OCI-LY3 (cell line): ENCODE results near the gene PLCXD1.
"Not testable (repeated sequence)": the region's sequence is repeated elsewhere in the genome, so short reads cannot be mapped to it uniquely, and the experiment has no call there.

Experiments used
- H2AFZ ChIP-seq: fragments of 200-600, 300-600 bp; shearing (Covaris generic); 2 replicates; pipeline ENCODE4 v1.6.0; 2014; ENCODE audit warnings: antibody characterized with exemption, low read depth, low read length
- H3K27ac ChIP-seq: fragments of 200-600, 300-600 bp; sonication (generic); 2 replicates; pipeline ENCODE4 v1.5.1; 2014; ENCODE audit warnings: mild to moderate bottlenecking, low read length, moderate library complexity, mixed read lengths
- H3K27me3 ChIP-seq: fragments of 200-600, 300-600 bp; sonication (generic); 2 replicates; pipeline ENCODE4 v1.6.1; 2014; ENCODE audit warnings: low read depth, low read length, mixed read lengths
- H3K36me3 ChIP-seq: fragments of 200-600, 300-600 bp; sonication (generic); replicated peaks from 2 replicates; pipeline ENCODE3; 2014; ENCODE audit warnings: low read depth, low read length, mixed read lengths
- H3K4me1 ChIP-seq: fragments of 300-600, 200-600 bp; sonication (generic); 2 replicates; pipeline ENCODE4 v1.6.1; 2014; ENCODE audit warnings: low read length, mixed read lengths
- H3K4me2 ChIP-seq: fragments of 200-600, 300-600 bp; sonication (generic); 2 replicates; pipeline ENCODE4 v1.6.1; 2014; ENCODE audit warnings: low read length, mixed read lengths
- H3K4me3 ChIP-seq: fragments of 300-600, 200-600 bp; sonication (generic); 2 replicates; pipeline ENCODE4 v1.5.1; 2014; ENCODE audit warnings: antibody characterized with exemption, mild to moderate bottlenecking, low read length, moderate library complexity
- H3K79me2 ChIP-seq: fragments of 300-600, 200-600 bp; shearing (Covaris generic); 2 replicates; pipeline ENCODE4 v1.6.1; 2014; ENCODE audit warnings: mild to moderate bottlenecking, low read length, mixed read lengths
- H3K9ac ChIP-seq: fragments of 300-600, 200-600 bp; shearing (Covaris generic); 2 replicates; pipeline ENCODE4 v1.6.0; 2014; ENCODE audit warnings: mild to moderate bottlenecking, low read length, moderate library complexity
- H3K9me3 ChIP-seq: fragments of 200-600, 300-600 bp; shearing (Covaris generic); 2 replicates; pipeline ENCODE4 v1.6.1; 2014; ENCODE audit warnings: low read length, mixed read lengths; ENCODE audit not compliant: insufficient read depth
- H4K20me1 ChIP-seq: fragments of 200-600, 300-600 bp; sonication (generic); 2 replicates; pipeline ENCODE4 v1.6.1; 2016; ENCODE audit warnings: low read length, mixed read lengths; ENCODE audit not compliant: insufficient read depth
- CTCF ChIP-seq: fragments of 200-600, 300-600 bp; sonication (generic); IDR thresholded peaks from 2 replicates; pipeline ENCODE4 v1.5.1; 2014; ENCODE audit warnings: antibody characterized with exemption, low read length, low read depth
- EZH2phosphoT487 ChIP-seq: fragments of 200-600 bp; shearing (Covaris generic); IDR thresholded peaks from 2 replicates; pipeline ENCODE4 v1.6.1; 2018; ENCODE audit warnings: antibody characterized with exemption, mixed run types, low read depth

The PLCXD1 gene

DNA sequence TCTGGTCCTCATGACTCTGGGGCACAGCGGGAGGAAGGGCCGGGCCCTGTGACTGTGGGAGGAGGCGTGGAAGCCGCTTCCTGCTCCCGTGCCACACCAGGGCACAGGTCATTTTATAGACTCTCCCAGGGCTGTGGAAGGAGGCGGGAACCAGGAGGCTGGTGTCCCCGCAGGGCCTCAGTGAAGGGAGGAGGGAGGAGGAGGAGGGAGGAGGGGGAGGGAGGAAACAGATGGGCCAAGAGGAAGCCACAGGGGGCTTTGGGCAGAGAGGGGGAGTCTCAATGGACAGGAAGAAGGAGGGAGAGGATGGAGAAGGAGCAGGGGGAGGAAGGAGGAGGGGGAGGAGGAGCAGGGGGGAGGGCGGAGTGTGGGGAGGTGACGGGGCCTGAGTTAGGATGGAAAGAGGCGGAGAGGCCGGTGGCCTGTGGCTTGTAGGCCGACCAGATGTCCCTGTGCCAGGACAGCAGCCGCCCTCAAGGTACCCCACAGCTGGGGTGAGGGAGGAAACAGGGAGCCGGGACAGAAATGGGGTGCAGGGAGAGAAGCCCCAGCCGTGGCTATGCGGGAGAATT lies 6.2 kb upstream of the PLCXD1 start:
- Histone ChIP-seq H2AFZ (no peak overlapping the region), H4K20me1 (no peaks in the 10 kb centered on the region), H3K4me3 (no peak overlapping the region), H3K4me1 (peaks cover 22% of the 10 kb centered on the region), H3K79me2 (no peaks in the 10 kb centered on the region), H3K36me3 (no peaks in the 10 kb centered on the region), H3K4me2 (no peak overlapping the region), H3K27ac (no peak overlapping the region), H3K9ac (no peak overlapping the region), H3K27me3 (peaks cover 8% of the 10 kb centered on the region; the same call in 1 of the 2 replicates), H3K9me3 (no peaks in the 10 kb centered on the region)
- TF ChIP-seq CTCF (no peak), EZH2phosphoT487 (no peak)

DNA sequence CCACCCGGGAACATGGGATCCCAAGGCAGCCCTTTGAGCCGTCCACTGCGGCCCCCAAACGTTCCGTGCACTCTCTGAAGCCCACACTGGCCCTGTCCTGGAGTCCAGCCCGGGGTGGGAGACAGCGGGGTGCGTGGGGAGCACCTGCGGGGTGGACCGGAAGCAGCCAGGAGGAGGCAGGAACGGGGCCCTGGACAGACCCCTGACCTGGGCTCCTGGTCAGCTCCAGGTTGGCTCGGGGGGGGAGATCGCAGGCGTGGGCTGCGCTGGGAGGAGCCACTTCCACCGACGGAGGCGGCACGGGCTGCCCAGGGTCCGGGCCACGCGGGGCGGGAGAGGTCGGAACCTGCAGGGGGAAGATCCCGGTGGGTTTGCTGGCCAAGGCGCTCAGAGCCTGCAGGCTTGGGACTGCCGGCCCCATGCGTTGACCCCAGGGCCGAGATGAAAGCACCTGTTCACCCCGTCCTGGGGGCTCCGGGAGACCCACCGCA lies 5.7 kb upstream of the PLCXD1 start:
- peaks cover 23% of the 10 kb centered on the region for H3K4me1 ChIP-seq
- no peaks in the 10 kb centered on the region for H4K20me1 ChIP-seq
- no peaks in the 10 kb centered on the region for H3K79me2 ChIP-seq
- H3K27ac ChIP-seq: no peak overlapping the region
- H3K4me2 ChIP-seq: peak overlapping the region; percentile 64
- H3K4me3 ChIP-seq: peak overlapping the region; percentile 75
- no peak overlapping the region for H2AFZ ChIP-seq
- H3K9ac ChIP-seq: 0 out of 2 replicates have a peak overlapping the region, but pooled peaks have one; percentile 56
- H3K36me3 ChIP-seq: no peaks in the 10 kb centered on the region
- TF ChIP-seq CTCF: no peak
- TF ChIP-seq EZH2phosphoT487: no peak
- H3K27me3 ChIP-seq: peaks cover 8% of the 10 kb centered on the region; the same call in 1 of the 2 replicates
- H3K9me3 ChIP-seq: no peaks in the 10 kb centered on the region

GRCh38 chrX:275967-276580 lies 5.1 kb upstream of the PLCXD1 start:
- peaks cover 23% of the 10 kb centered on the region for H3K4me1 ChIP-seq
- H3K9ac ChIP-seq: peak overlapping the region; percentile 56
- no peaks in the 10 kb centered on the region for H3K9me3 ChIP-seq
- H3K27ac ChIP-seq: no peak overlapping the region
- TF ChIP-seq CTCF: no peak
- no peak for TF ChIP-seq EZH2phosphoT487
- H3K4me3 ChIP-seq: peak overlapping the region; percentile 75
- no peaks in the 10 kb centered on the region for H4K20me1 ChIP-seq
- no peaks in the 10 kb centered on the region for H3K36me3 ChIP-seq
- no peaks in the 10 kb centered on the region for H3K79me2 ChIP-seq
- 0 out of 2 replicates have a peak overlapping the region, but pooled peaks have one; percentile 9 for H2AFZ ChIP-seq
- H3K4me2 ChIP-seq: peak overlapping the region; percentile 64
- peaks cover 8% of the 10 kb centered on the region; the same call in 1 of the 2 replicates for H3K27me3 ChIP-seq

DNA sequence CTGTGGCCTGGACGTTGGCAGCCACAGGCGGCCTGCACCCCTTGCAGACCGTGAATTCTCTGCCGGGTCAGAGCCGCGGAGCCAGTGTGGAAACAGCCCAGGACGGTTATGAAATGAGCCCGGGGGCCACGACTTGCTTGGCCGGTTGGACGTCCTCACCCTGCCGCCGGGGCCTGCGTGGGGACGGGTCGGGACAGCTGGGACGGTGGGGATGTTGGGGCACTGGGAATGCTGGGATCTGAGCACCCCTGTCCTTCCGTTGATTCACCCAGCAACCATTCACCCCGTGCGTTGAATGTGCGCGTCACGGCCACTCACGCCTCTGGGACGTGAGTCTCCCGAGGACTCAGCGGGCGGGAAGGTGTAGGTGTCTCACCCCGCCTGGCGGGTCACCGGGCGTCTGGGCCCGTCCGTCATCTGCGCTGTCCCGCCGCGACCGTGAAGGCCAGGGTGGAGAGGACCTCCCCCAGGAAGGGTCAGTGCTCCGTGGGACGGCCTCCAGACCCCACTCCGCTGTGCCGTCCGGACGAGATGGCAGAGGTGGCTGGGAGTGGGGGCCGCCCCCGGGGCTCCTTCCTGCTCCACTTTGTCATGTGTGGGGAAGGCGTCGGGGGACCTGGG lies 4.5 kb upstream of the PLCXD1 start:
- H3K4me2 ChIP-seq: peak overlapping the region; percentile 64
- H3K9ac ChIP-seq: peak overlapping the region; percentile 56
- H3K79me2 ChIP-seq: peaks cover 5% of the 10 kb centered on the region; the same call in 1 of the 2 replicates
- no peaks in the 10 kb centered on the region for H3K36me3 ChIP-seq
- H3K27me3 ChIP-seq: peaks cover 8% of the 10 kb centered on the region; the same call in 1 of the 2 replicates
- no peaks in the 10 kb centered on the region for H4K20me1 ChIP-seq
- no peaks in the 10 kb centered on the region for H3K9me3 ChIP-seq
- peak overlapping the region; percentile 75 for H3K4me3 ChIP-seq
- H3K27ac ChIP-seq: no peak overlapping the region
- H2AFZ ChIP-seq: 0 out of 2 replicates have a peak overlapping the region, but pooled peaks have one; percentile 9
- peaks cover 23% of the 10 kb centered on the region for H3K4me1 ChIP-seq
- TF ChIP-seq CTCF: no peak
- TF ChIP-seq EZH2phosphoT487: no peak

DNA sequence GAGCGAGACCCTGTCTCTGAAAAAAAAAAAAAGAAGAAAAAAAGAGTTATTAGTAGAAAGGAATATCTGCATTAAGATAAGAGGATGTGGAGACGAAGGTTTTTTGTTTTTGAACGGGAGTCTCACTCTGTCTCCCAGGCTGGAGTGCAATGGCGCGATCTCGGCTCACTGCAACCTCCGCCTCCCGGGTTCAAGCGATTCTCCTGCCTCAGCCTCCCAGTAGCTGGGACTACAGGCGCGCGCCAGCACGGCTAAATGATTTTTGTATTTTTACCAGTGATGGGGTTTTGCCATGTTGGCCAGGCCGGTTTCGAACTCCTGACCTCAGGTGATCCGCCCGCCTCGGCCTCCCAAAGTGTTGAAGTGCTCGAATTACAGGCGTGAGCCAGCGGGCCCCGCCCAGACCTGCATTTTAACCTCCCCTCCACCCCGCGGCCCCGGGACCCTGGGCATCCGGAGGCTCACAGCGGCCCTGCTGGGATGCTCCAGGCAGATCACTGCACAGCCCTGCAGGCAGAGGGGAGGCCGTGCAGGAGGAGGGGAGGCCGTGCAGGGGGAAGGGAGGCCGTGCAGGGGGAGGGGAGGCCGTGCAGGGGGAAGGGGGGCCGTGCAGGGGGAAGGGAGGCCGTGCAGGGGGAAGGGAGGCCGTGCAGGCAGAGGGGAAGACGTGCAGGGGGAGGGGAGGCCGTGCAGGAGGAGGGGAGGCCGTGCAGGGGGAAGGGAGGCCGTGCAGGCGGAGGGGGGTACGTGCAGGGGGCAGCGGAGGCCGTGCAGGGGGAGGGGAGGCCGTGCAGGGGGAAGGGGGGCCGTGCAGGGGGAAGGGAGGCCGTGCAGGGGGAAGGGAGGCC lies 1.2 kb upstream of the PLCXD1 start:
- Histone ChIP-seq H3K4me1 (peaks cover 28% of the 10 kb centered on the region), H3K4me3 (peak overlapping the region; percentile 75), H3K79me2 (peaks cover 28% of the 10 kb centered on the region), H3K27ac (peak overlapping the region; percentile 66), H3K9ac (peak overlapping the region; percentile 48; the same call in 1 of the 2 replicates), H3K36me3 (peaks cover 10% of the 10 kb centered on the region), H3K4me2 (peak overlapping the region; percentile 62)
- H3K9me3 ChIP-seq, H2AFZ ChIP-seq, H3K27me3 ChIP-seq, H4K20me1 ChIP-seq: not testable (repeated sequence)
